NCI-H1417 treated with DMSO at 0.1 percent for 48 hours (cell line): Measurements from ENCODE around the gene RARB.

Experiments used
- DNase-seq: peaks from one replicate; lab custom pipeline; 2025; lab: John Stamatoyannopoulos, UW

RARB gene

GRCh38 chr3:25448750-25449692 is 21.0 kb downstream of the RARB start:
- no peak for DNase-seq

- no peak for DNase-seq
These were observed 21.8 kb downstream of the RARB start for GRCh38 chr3:25449857-25450256.

- DNase-seq: no peak
These were observed 24.1 kb downstream of the RARB start for GRCh38 chr3:25452192-25452591.

- no peak for DNase-seq
These were observed 24.7 kb downstream of the RARB start for GRCh38 chr3:25452740-25453139.

GRCh38 chr3:25453619-25454004 is 25.5 kb downstream of the RARB start:
- DNase-seq: no peak

GRCh38 chr3:25454005-25454927 is 26.2 kb downstream of the RARB start:
- no peak for DNase-seq

GRCh38 chr3:25455441-25456132 is 27.5 kb downstream of the RARB start:
- no peak for DNase-seq

- DNase-seq: no peak
These were observed 28.9 kb downstream of the RARB start for GRCh38 chr3:25456723-25457670.

GRCh38 chr3:25457671-25458419 is 29.8 kb downstream of the RARB start:
- DNase-seq: no peak

- DNase-seq: no peak
These were observed 30.4 kb downstream of the RARB start for GRCh38 chr3:25458420-25458814.

- no peak for DNase-seq
These were observed 32.7 kb downstream of the RARB start for GRCh38 chr3:25460751-25461150.

- no peak for DNase-seq
These were observed 33.9 kb downstream of the RARB start for GRCh38 chr3:25461946-25462345.

- no peak for DNase-seq
These were observed 34.4 kb downstream of the RARB start for GRCh38 chr3:25462495-25462894.

GRCh38 chr3:25463836-25464418 is 35.9 kb downstream of the RARB start:
- no peak for DNase-seq

GRCh38 chr3:25465266-25465860 is 37.3 kb downstream of the RARB start:
- no peak for DNase-seq

GRCh38 chr3:25468866-25469319 is 40.8 kb downstream of the RARB start:
- no peak for DNase-seq

GRCh38 chr3:25469558-25469957 is 41.5 kb downstream of the RARB start:
- no peak for DNase-seq

- no peak for DNase-seq
These were observed 43.2 kb downstream of the RARB start for GRCh38 chr3:25471081-25471768.

GRCh38 chr3:25472153-25472552 is 44.1 kb downstream of the RARB start:
- DNase-seq: no peak
